HEK293 (cell line): ENCODE results near the gene MARCHF3.

ENCODE experiments used
- BCL11A ChIP-seq: fragments of 450-650 bp; formaldehyde crosslinking; IDR thresholded peaks from 2 replicates; pipeline ENCODE4 v1.5.1; 2016; ENCODE audit warnings: low read depth, missing biosample characterization, missing genetic modification characterization
- INSM2 ChIP-seq: fragments of 450-650 bp; formaldehyde crosslinking; IDR thresholded peaks from 2 replicates; pipeline ENCODE4 v1.5.1; 2016; ENCODE audit warnings: missing biosample characterization, missing genetic modification characterization
- PRDM2 ChIP-seq: fragments of 450-650 bp; formaldehyde crosslinking; IDR thresholded peaks from 2 replicates; pipeline ENCODE4 v1.5.1; 2016; ENCODE audit warnings: missing biosample characterization, missing genetic modification characterization, borderline replicate concordance
- PRDM6 ChIP-seq: fragments of 450-650 bp; formaldehyde crosslinking; IDR thresholded peaks from 2 replicates; pipeline ENCODE4 v1.5.1; 2017; ENCODE audit warnings: missing biosample characterization, missing genetic modification characterization
- REPIN1 ChIP-seq: fragments of 450-650 bp; formaldehyde crosslinking; IDR thresholded peaks from 2 replicates; pipeline ENCODE4 v1.5.1; 2017; ENCODE audit warnings: missing biosample characterization, missing genetic modification characterization, low read depth
- SP2 ChIP-seq: fragments of 450-650 bp; formaldehyde crosslinking; IDR thresholded peaks from 2 replicates; pipeline ENCODE4 v1.5.1; 2016; ENCODE audit warnings: missing biosample characterization, missing genetic modification characterization
- ZEB2 ChIP-seq: fragments of 450-650 bp; formaldehyde crosslinking; IDR thresholded peaks from 2 replicates; pipeline ENCODE4 v1.5.1; 2016; ENCODE audit warnings: missing biosample characterization, missing genetic modification characterization
- ZFP69B ChIP-seq: fragments of 450-650 bp; formaldehyde crosslinking; IDR thresholded peaks from 2 replicates; pipeline ENCODE4 v1.5.1; 2016; ENCODE audit warnings: missing biosample characterization, missing genetic modification characterization
- ZNF248 ChIP-seq: fragments of 450-650 bp; formaldehyde crosslinking; IDR thresholded peaks from 2 replicates; pipeline ENCODE4 v1.5.1; 2017; ENCODE audit warnings: missing biosample characterization, missing genetic modification characterization
- ZNF350 ChIP-seq: fragments of 450-650 bp; formaldehyde crosslinking; IDR thresholded peaks from 2 replicates; pipeline ENCODE4 v1.5.0; 2017; ENCODE audit warnings: missing biosample characterization, mild to moderate bottlenecking, missing genetic modification characterization
- ZNF366 ChIP-seq: fragments of 450-650 bp; formaldehyde crosslinking; conservative IDR thresholded peaks from 2 replicates; pipeline ENCODE4 v1.5.1; 2016; ENCODE audit warnings: missing biosample characterization, missing genetic modification characterization
- ZNF433 ChIP-seq: fragments of 450-650 bp; formaldehyde crosslinking; IDR thresholded peaks from 2 replicates; pipeline ENCODE4 v1.5.1; 2016; ENCODE audit warnings: missing biosample characterization, missing genetic modification characterization, low read depth
- ZNF48 ChIP-seq: fragments of 450-650 bp; formaldehyde crosslinking; IDR thresholded peaks from 2 replicates; pipeline ENCODE4 v1.5.1; 2016; ENCODE audit warnings: missing biosample characterization, missing genetic modification characterization
- ZNF549 ChIP-seq: fragments of 450-650 bp; IDR thresholded peaks from 2 replicates; pipeline ENCODE4 v1.5.1; 2018; ENCODE audit warnings: missing biosample characterization, missing genetic modification characterization, mild to moderate bottlenecking, inconsistent platforms, moderate library complexity
- ZNF600 ChIP-seq: fragments of 450-650 bp; formaldehyde crosslinking; IDR thresholded peaks from 2 replicates; pipeline ENCODE4 v1.5.1; 2016; ENCODE audit warnings: missing biosample characterization, missing genetic modification characterization
- ZNF785 ChIP-seq: fragments of 450-650 bp; formaldehyde crosslinking; IDR thresholded peaks from 2 replicates; pipeline ENCODE4 v1.5.1; 2016; ENCODE audit warnings: missing biosample characterization, missing genetic modification characterization
- ZNF843 ChIP-seq: fragments of 450-650 bp; formaldehyde crosslinking; IDR thresholded peaks from 2 replicates; pipeline ENCODE4 v1.5.1; 2016; ENCODE audit warnings: missing biosample characterization, missing genetic modification characterization
- ZSCAN18 ChIP-seq: fragments of 450-650 bp; formaldehyde crosslinking; IDR thresholded peaks from 2 replicates; pipeline ENCODE4 v1.5.1; 2016; ENCODE audit warnings: missing biosample characterization, missing genetic modification characterization
- ZSCAN4 ChIP-seq: fragments of 450-650 bp; formaldehyde crosslinking; IDR thresholded peaks from 2 replicates; pipeline ENCODE4 v1.5.1; 2017; ENCODE audit warnings: missing biosample characterization, missing genetic modification characterization

The MARCHF3 gene

GRCh38 chr5:126884269-126884819 lies 146.0 kb downstream of the MARCHF3 start (continued):
- no peak for TF ChIP-seq ZNF248 (tag by site-specific recombination)
- peak; percentile 62 for TF ChIP-seq ZNF366
- peak; percentile 31; the same call in 1 of the 2 replicates for TF ChIP-seq PRDM6 (tag by site-specific recombination)
- TF ChIP-seq ZNF350 = no peak
- TF ChIP-seq ZNF600 (tag by site-specific recombination) = peak; percentile 99
- TF ChIP-seq ZFP69B (tag by site-specific recombination) = no peak
- TF ChIP-seq REPIN1 = no peak
- no peak for TF ChIP-seq ZNF549
- TF ChIP-seq SP2 = no peak
- peak; percentile 68 for TF ChIP-seq ZNF843 (tag by site-specific recombination)
- peak; percentile 84 for TF ChIP-seq ZEB2 (tag by site-specific recombination)
- no peak for TF ChIP-seq ZSCAN18 (tag by site-specific recombination)
- peak; percentile 54; the same call in 1 of the 2 replicates for TF ChIP-seq INSM2
- TF ChIP-seq PRDM2 = no peak
- TF ChIP-seq ZSCAN4 (tag by site-specific recombination) = no peak
- no peak for TF ChIP-seq ZNF785 (tag by site-specific recombination)
- TF ChIP-seq ZNF48 = no peak
- TF ChIP-seq ZNF433 = no peak
- TF ChIP-seq BCL11A = no peak
